Esophagus squamous epithelium (tissue), 4 donors: ENCODE data around the gene ZC3H12D.

Experiments
- POLR2A ChIP-seq, 4 donors: fragments of 450-650 bp; IDR thresholded peaks; one replicate each; pipeline ENCODE4 v1.6.1; 2017; ENCODE audit warnings: antibody characterized with exemption in 4 of 4, mild to moderate bottlenecking in 4 of 4, moderate library complexity in 3 of 4
- TF ChIP-seq, protein P1 (sequence below), 6 experiments: fragments of 450-650 bp in 4 of 6; fragments of 200-600 bp in 2 of 6; sonication (generic) in 2 of 6; IDR thresholded peaks; one replicate each; pipeline ENCODE4 v1.5.1; 2016 to 2019; ENCODE audit warnings: antibody characterized with exemption in 6 of 6, mild to moderate bottlenecking in 4 of 6, moderate library complexity in 4 of 6

DNA sequence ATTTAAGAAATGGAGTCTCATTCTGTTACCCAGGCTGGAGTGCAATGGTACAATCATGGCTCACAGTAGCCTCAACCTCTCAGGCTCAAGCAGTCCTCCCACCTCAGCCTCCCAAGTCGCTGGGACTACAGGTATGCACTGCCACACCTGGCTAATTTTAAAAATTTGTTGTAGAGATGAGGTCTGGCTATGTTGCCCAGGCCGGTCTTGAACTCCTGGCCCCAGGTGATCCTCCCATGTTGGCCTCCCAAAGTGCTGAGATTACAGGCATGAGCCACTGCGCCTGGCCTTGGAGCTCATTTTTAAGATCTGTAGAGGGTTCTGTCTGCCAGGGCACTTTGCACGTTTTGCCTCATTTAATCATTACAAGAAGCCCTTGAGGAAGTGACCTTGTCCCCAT is 17.5 kb downstream of the ZC3H12D start:
- TF ChIP-seq POLR2A (IDR thresholded peaks at IDR 0.05) = no peak
- TF ChIP-seq, protein P1, sequence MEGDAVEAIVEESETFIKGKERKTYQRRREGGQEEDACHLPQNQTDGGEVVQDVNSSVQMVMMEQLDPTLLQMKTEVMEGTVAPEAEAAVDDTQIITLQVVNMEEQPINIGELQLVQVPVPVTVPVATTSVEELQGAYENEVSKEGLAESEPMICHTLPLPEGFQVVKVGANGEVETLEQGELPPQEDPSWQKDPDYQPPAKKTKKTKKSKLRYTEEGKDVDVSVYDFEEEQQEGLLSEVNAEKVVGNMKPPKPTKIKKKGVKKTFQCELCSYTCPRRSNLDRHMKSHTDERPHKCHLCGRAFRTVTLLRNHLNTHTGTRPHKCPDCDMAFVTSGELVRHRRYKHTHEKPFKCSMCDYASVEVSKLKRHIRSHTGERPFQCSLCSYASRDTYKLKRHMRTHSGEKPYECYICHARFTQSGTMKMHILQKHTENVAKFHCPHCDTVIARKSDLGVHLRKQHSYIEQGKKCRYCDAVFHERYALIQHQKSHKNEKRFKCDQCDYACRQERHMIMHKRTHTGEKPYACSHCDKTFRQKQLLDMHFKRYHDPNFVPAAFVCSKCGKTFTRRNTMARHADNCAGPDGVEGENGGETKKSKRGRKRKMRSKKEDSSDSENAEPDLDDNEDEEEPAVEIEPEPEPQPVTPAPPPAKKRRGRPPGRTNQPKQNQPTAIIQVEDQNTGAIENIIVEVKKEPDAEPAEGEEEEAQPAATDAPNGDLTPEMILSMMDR (IDR thresholded peaks at IDR 0.05) = no peak
